HK-2 (cell line): ENCODE results near the gene KSR1.

Experiments used
- DNase-seq: peaks from one replicate; pipeline ENCODE4 v3.0.0-alpha.2; 2018; ENCODE audit not compliant: unreplicated experiment

Gene KSR1

GRCh38 chr17:27590864-27591263, 134.6 kb downstream of the KSR1 start:
- DNase-seq, result no peak

GRCh38 chr17:27591986-27592385, 135.7 kb downstream of the KSR1 start:
- DNase-seq, result no peak

- DNase-seq, result no peak
These were observed 137.1 kb downstream of the KSR1 start for GRCh38 chr17:27593232-27593856.

- DNase-seq, result no peak
These were observed 137.6 kb downstream of the KSR1 start for GRCh38 chr17:27593857-27594255.

GRCh38 chr17:27595208-27595607, 139.0 kb downstream of the KSR1 start:
- DNase-seq, result no peak

GRCh38 chr17:27596096-27596495, 139.8 kb downstream of the KSR1 start:
- no peak for DNase-seq

GRCh38 chr17:27596566-27597187, 140.4 kb downstream of the KSR1 start:
- DNase-seq, result no peak

GRCh38 chr17:27597188-27597580, 140.9 kb downstream of the KSR1 start:
- no peak for DNase-seq

- DNase-seq, result no peak
These were observed 141.6 kb downstream of the KSR1 start for GRCh38 chr17:27597783-27598320.

- no peak for DNase-seq
These were observed 142.2 kb downstream of the KSR1 start for GRCh38 chr17:27598337-27599050.

GRCh38 chr17:27600471-27600870, 144.2 kb downstream of the KSR1 start:
- no peak for DNase-seq

- peak; percentile 71 for DNase-seq
These were observed 145.1 kb downstream of the KSR1 start for GRCh38 chr17:27601069-27601974.

- no peak for DNase-seq
These were observed 145.7 kb downstream of the KSR1 start for GRCh38 chr17:27601975-27602302.

GRCh38 chr17:27602721-27603420, 146.6 kb downstream of the KSR1 start:
- DNase-seq, result peak; percentile 79

GRCh38 chr17:27603421-27603770, 147.1 kb downstream of the KSR1 start:
- DNase-seq, result no peak

GRCh38 chr17:27603880-27604794, 147.9 kb downstream of the KSR1 start:
- no peak for DNase-seq

GRCh38 chr17:27605409-27605808, 149.2 kb downstream of the KSR1 start:
- DNase-seq, result no peak

GRCh38 chr17:27607521-27608091, 151.4 kb downstream of the KSR1 start:
- no peak for DNase-seq

- no peak for DNase-seq
These were observed 152.3 kb downstream of the KSR1 start for GRCh38 chr17:27608328-27609230.
